ENCODE results near the gene MAP3K12. TPM values are rescaled to one million over a fixed set of nuclear protein-coding genes. Genes with fewer than 3 reads are reported as not detected.

MAP3K12 gene
- total and polyA plus RNA-seq, 2 of the 13 experiments (the other 11 are each of a cell fraction or from before 2014, with no cell fraction given): 0.20 to 1.1 TPM

DNA sequence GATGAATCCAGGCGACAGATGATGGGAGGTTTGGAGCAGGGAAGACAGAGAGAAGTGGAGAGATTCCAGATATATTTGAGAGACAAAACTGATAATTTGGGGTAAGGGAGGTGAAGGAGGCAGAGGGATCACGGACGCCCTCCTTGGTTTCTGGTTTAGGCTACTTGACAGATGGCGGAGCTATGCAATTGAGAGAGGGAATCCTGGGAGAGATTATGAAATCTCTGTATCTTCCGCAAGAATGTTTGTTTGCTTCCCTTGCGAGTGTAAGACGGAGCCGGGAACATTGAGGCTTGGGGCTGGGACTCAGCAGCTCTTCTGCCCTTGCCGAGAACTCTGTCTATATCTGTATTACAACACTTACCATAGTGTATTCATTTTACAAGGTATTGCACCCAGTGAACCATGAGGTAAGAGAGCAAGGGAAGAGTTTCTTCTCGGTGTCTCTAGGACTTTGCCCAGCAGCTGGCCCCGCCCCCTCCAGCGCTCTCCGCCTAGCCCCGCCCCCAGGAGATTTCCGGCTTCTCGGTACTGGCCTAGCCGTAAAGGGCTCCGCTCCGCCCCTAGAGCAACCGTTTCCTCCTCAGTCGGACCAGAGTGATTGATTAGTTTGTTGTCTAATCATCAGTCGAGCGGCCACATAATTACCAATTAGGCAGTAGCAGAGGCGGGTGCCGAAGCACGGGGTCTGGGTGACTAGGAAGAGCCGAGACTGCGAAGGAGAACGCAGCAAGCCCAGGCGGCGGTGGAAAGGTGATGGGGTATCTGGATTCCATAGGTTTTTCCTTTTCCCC lies 58.0 kb downstream of the MAP3K12 start, which contains the start of gene PRR13 (continued):
- TF ChIP-seq DPF2 (CRISPR knock-in tag; IDR thresholded peaks at IDR 0.05; ENCODE audit: borderline replicate concordance, low read depth) (no peak), POLR2A (IDR thresholded peaks at IDR 0.05; ENCODE audit: insufficient read depth in 1 of 2, low read depth in 2 of 2, low read length in 2 of 2) (peak; percentile 90 to 91), POLR2AphosphoS2 (IDR thresholded peaks at IDR 0.05; ENCODE audit: low read depth, low read length) (no peak), MYNN (CRISPR knock-in tag; IDR thresholded peaks at IDR 0.05; ENCODE audit: low read depth) (no peak), ZNF710 (CRISPR knock-in tag; IDR thresholded peaks at IDR 0.05; ENCODE audit: borderline replicate concordance) (no peak), USF2 (IDR thresholded peaks at IDR 0.05; ENCODE audit: low read depth, low read length) (no peak), USF2 (CRISPR knock-in tag; IDR thresholded peaks at IDR 0.05; ENCODE audit: borderline replicate concordance) (0 out of 2 replicates have a peak, but pooled peaks have one; percentile 23), ZNF343 (CRISPR knock-in tag; IDR thresholded peaks at IDR 0.05) (no peak), HDAC1 (CRISPR knock-in tag; IDR thresholded peaks at IDR 0.05) (peak; percentile 23), ZFP36L1 (CRISPR knock-in tag; IDR thresholded peaks at IDR 0.05) (no peak), ZSCAN20 (CRISPR knock-in tag; IDR thresholded peaks at IDR 0.05; ENCODE audit: borderline replicate concordance) (no peak), ZNF777 (CRISPR knock-in tag; IDR thresholded peaks at IDR 0.05) (no peak), ZNF747 (CRISPR knock-in tag; IDR thresholded peaks at IDR 0.05; ENCODE audit: borderline replicate concordance) (no peak), ATF5 (CRISPR knock-in tag; IDR thresholded peaks at IDR 0.05; ENCODE audit: low read depth) (no peak), ZNF44 (CRISPR knock-in tag; IDR thresholded peaks at IDR 0.05) (no peak), MBNL3 (CRISPR knock-in tag; conservative IDR thresholded peaks at IDR 0.05) (no peak), FOXA3 (CRISPR knock-in tag; IDR thresholded peaks at IDR 0.05) (peak; percentile 45; the same call in 1 of the 2 replicates), ZNF83 (CRISPR knock-in tag; IDR thresholded peaks at IDR 0.05; ENCODE audit: borderline replicate concordance) (no peak), ZNF446 (CRISPR knock-in tag; IDR thresholded peaks at IDR 0.05) (no peak)
- TF ChIP-seq, protein P1, sequence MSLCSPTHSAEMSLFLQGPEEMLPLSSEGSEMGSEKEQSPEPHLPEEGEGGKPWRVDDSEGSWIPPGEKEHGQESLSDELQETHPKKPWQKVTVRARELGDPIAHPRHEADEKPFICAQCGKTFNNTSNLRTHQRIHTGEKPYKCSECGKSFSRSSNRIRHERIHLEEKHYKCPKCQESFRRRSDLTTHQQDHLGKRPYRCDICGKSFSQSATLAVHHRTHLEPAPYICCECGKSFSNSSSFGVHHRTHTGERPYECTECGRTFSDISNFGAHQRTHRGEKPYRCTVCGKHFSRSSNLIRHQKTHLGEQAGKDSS (CRISPR knock-in tag; IDR thresholded peaks at IDR 0.05; ENCODE audit: borderline replicate concordance, low read depth): no peak
- TF ChIP-seq, protein P2, sequence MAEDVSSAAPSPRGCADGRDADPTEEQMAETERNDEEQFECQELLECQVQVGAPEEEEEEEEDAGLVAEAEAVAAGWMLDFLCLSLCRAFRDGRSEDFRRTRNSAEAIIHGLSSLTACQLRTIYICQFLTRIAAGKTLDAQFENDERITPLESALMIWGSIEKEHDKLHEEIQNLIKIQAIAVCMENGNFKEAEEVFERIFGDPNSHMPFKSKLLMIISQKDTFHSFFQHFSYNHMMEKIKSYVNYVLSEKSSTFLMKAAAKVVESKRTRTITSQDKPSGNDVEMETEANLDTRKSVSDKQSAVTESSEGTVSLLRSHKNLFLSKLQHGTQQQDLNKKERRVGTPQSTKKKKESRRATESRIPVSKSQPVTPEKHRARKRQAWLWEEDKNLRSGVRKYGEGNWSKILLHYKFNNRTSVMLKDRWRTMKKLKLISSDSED (CRISPR knock-in tag; IDR thresholded peaks at IDR 0.05): no peak

All from HepG2 (cell line).